NCI-H226 (cell line): ENCODE results near the gene MACC1.
"Not testable (repeated sequence)": the region's sequence is repeated elsewhere in the genome, so short reads cannot be mapped to it uniquely, and the experiment has no call there.

Experiments used
- DNase-seq: peaks from one replicate; pipeline ENCODE4 v3.0.0-alpha.2; 2015

Gene MACC1

DNA sequence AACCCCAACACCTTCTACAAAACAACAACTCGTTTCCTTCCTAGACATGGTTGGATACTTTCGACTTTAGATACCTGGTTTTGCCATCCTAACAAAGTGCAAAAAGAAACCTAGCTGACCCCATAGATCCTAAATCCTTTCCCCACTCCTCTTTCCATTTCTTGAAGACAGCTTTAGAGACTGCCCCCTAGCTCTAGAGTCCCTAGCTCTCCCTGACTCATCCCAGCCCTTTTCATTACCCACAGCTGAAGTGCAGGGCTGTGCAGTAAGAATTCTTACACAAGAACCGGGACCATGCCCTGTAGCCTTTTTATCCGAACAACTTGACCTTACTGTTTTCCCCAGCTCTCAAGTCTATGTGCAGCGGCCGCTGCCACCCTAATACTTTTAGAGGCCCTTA, 93.1 kb downstream of the MACC1 start:
- not testable (repeated sequence) for DNase-seq

DNA sequence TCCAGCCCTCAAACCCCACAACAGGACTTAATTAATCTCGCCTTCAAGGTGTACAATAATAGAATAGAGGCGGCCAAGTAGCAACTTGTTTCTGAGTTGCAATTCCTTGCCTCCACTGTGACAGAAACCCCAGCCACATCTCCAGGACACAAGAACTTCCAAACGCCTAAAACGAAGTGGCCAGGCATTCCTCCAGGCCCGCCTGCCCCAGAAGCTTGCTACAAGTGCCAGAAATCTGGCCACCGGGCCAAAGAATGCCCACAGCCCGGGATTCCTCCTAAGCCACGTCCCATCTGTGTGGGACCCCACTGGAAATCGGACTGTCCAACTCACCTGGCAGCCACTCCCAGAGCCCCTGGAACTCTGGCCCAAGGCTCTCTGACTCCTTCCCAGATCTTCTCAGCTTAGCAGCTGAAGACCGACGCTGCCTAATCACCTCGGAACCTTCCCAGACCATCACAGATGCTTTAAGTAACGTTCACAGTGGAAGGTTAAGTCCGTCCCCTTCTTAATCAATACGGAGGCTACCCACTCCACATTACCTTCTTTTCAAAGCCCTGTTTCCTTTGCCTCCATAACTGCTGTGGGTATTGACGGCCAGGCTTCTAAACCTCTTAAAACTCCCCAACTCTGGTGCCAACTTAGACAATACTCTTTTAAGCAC, 94.4 kb downstream of the MACC1 start:
- DNase-seq: not testable (repeated sequence)

DNA sequence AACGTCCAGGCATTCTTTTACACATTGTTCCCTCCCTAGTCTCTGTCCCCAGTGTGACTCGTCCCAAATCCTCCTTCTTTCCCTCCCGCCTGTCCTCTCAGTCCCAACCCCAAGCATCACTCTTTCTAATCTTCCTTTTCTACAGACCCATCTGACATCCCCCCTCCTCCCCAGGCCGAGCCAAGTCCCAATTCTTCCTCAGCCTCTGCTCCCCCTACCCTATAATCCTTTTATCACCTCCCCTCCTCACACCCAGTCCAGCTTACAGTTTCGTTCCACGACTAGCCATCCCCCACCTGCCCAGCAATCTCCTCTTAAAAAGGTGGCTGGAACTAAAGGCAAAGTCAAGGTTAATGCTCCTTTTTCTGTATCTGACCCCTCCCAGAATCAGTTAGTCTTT, 95.1 kb downstream of the MACC1 start:
- no peak for DNase-seq

DNA sequence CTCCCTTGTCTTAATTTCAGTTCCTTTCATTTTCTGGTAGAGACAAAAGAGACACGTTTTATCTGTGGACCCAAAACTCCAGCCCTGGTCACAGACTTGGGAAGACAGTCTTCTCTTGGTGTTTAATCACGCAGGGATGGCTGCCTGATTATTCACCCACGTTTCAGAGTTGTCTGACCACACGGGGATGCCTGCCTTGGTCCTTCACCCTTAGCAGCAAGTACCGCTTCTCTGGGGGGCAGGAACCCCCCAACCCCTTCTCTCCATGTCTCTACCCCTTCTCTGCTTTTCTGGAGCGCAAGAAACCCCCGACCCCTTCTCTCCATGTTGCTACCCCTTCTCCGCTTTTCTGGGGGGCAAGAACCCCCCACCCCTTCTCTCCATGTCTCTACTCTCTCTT, 95.8 kb downstream of the MACC1 start:
- DNase-seq: no peak

DNA sequence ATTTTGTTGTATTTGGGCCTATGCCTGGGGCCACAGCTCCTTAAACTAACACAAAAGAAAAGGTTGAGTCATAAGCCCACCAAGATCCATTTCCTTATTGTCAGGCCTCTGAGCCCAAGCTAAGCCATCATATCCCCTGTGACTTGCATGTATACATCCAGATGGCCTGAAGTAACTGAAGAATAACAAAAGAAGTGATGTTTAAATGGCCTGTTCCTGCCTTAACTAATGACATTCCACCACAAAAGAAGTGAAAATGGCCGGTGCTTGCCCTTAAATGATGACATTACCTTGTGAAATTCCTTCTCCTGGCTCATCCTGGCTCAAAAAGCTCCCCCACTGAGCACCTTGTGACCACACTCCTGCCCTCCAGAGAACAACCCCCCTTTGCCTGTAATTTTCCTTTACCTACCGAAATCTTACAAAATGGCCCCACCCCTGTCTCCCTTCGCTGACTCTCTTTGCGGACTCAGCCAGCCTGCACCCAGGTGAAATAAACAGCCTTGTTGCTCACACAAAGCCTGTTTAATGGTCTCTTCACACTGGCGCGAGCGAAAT, 96.5 kb downstream of the MACC1 start:
- DNase-seq: not testable (repeated sequence)

DNA sequence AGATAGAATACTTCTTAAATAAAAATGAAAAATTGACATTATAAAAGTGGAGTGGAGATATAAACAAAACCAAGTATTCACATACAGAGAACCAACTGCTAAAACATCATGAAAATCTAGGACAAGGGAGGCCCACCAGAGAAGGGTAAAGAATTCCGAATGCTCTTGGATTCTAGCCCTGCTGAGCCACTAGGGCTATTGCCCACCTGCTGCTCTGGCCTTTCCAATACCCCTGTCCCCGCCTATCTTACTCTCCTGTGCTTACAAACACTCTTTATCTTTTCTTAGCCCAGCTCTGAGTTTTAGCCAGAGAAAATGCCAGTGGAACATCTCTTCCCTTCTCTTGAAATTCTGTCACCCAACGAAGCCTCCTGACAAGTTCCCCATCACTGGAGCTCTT, 100.3 kb downstream of the MACC1 start:
- DNase-seq: no peak

DNA sequence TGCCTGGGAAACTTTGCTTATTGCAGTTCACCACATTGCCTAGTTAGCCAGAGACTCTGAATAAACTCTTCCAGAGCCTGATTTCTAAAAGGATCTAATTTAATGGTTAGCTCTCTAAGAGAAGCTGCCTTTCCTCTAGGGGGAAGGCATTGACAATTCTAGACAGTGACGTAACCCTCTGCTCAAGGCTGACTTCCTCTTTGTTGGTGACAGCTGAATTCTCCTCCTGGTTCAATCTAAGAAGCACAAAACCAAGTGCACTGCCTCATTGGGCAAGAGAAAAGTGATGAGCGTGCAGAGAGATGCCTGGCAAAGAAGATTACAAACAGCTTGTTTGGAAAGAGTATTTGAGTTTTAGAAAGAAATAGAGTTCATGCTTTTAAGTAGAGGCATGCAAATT, 102.7 kb downstream of the MACC1 start:
- no peak for DNase-seq

DNA sequence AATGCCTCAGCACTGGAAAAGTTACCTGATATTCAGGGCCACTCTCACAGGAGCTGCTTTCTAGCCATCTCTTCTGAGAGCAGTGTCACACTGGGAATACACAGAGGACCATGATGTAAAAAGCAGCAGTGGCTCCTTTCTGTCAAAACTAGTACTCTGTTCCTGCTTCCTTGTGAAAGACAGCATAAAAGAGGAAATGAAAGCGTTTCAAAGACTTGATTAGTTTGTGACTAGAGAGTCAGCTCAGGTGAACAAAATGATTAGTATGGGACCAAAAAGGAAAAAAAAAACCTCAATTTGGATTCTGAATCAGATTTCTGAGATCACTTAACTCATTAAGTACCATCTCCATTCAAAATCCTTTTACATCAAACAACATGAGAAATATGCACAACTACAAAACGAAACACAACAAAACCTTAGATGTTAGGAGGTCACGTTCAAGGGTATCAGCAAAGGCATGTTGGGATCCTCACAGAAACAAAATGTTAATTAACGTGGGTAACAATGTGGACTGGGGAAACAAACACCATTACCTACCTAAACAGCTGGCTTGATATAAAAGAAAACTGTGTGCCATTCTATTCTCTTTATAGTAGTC, 103.7 kb downstream of the MACC1 start:
- DNase-seq: no peak

DNA sequence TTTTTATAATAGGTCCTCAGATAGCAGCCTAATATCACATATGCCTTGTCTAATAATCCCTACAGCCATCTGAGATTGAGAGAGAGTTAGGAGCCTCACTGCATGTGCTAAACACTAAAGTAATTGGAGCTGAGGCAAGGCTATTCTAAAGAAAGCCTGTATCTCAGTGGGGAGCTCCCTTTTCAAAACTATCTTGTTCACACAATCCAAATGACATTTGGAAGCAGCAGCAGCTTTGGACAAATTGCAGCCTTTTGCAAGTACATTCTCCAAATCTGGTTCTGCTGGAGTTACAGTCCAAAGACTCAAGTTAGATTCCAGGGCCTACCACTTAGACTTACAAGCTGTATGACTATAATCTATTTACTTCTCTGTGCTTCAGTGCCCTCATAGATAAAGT, 104.5 kb downstream of the MACC1 start:
- DNase-seq: no peak

DNA sequence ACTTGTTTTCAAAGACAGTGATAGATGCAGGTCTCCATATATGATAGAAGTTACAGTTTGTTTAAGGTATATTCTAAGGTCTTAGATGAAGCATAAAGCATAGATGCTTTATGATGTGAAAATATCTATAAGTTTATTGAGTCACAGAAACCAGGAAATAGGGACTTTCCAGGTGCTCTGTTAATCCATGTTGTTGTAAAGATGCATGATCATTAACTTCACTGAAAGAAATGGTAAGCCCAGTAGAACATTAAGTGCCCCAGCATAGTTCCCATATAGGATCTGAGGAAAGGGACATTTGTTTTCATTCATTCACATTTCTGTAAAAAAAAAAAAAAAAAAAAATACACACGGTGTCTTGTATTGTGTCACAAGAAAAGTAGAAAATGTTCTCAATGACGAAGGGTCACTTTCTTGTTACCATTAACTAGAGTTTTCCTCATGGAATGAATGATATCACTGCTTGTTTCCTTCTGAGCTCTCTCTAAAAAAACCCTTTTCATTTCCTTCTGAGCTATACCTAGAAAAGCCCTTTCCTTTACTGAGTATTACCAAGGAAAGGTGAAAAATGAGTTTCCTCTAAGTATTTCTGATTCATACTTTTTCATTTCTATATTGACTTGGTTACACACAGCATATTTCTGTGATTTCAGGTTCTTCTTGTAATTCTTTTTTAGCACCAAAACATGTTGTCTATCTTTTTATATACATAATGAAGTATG, 105.2 kb downstream of the MACC1 start:
- DNase-seq: no peak

DNA sequence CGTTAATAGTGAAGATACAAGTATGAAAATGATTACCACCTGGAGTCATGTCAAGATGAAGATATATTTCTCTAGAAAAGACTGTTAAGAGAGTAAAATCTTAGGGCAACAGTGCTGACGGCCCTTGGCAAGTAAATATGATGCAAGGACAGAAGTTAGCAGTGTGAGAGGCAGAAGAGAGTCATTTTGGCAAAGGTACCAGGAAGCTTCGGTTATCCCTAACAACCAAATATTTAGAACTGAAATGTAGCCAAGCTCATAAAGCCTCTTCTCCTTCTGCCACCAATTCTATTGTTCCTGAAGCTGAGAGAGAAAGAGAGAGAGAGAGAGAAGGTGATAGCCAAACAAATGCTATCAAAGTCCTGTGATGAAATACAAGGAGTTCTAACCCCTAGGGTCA, 109.6 kb downstream of the MACC1 start:
- DNase-seq: no peak

DNA sequence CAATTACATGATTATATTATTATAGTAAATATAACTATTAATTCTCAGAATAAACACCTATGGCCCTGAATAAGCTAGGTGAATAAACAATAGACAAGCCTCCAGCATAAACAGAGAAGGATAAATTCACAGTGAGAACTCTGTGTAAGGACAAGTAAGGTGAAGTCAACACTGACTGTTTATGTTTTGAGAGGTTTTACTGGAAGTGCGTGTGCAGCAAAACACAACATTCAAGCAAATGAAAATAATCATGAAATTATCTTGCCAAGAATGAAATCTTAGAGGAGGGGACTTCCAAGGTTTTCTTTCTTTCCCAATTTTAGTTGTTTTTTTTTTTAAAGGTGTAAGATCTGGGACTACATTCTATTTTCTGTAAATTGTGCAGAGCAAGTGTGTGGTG, 112.5 kb downstream of the MACC1 start:
- no peak for DNase-seq

DNA sequence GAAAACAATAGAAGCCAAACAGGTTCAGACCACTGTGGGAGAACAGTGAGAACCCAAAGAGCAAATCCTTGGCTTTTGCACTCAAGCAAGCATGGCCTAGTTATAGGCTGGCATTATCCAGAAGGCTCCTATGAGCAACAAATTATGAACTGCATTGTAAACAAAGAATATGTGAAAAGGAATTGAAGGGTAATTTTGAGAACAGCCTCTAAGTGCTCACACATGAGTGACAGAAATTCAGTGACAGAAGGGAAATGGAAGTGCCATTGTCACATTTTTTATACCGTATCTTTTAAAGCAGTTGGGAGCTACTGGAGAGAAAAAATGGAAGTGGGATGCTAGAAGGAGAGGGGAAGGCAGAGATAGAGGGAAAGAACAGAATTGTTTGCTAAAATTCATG, 114.2 kb downstream of the MACC1 start:
- DNase-seq: no peak

DNA sequence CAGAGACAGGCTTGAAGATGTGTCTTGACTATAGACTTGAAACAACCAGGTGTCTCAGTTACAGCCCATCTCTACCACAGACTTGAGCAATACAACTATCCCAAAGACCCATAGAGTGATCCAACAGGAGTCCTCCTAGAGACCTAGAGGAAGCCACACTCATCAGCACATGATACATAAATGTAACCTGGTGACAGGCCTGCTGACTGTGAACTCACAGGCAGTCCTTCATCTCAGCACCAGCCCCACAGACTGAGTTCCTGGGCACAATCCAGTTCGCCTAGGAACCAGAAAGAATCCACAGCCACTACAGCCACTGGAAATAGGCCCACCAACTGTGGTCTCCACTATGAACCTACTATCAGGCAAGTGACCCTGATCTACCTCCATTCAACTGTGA, 121.3 kb downstream of the MACC1 start:
- no peak for DNase-seq

DNA sequence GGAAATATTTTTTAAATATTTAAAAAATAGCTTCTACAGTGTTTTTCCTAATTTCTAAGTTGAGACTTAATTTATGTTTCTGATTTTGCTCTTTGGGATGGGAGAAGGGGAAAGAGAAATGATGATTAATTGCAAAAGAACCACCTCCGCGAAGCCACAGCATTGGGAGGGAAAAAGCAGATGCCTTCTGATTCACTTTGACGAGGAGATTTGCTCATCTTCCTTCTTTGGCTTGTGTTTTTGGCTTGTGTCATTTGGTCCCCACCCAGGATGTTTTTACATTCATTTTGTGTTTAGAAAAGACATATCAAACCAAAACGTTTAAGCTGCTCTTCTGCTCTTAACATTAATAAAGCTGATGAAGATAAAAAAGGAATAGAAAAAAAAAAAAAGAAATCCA, 121.7 kb downstream of the MACC1 start:
- no peak for DNase-seq

DNA sequence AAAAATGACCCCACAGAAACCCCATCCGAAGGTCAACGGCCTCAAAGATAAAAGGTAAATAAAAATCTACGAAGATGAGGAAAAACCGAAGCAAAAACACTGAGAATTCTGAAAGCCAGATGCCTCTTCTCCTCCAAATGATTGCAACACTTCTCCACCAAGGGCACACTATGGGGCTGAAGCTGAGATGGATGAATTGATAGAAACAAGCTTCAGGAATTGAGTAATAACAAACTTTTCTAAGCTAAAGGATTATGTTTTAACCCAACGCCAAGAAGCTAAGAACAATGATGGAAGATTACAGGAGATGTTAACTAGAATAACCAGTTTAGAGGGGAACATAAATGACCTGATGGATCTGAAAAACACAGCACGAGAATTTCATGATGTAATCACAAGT, 127.8 kb downstream of the MACC1 start:
- no peak for DNase-seq

DNA sequence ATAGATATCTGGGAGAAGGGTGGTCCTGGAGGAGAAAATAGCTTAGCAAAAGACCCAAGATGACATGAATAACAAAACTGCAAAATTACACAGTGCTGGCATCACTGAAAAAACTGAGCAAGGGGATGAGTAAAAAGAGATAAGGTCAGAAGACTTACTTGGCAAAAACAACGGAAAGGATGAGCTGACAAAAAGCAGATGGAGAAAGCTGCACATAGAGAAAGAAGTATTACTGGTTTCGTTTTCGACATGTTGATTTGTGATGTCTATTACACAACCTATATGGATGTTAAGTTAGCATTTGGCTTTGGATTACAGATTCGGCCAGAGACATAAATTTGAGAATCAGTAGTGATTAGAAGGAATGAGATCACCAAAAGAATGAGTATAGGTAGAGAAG, 132.1 kb downstream of the MACC1 start:
- no peak for DNase-seq
